Inferior parietal cortex (tissue), 1 donor: Measurements from ENCODE around the gene FAM193A.
"Not testable (repeated sequence)": the region's sequence is repeated elsewhere in the genome, so short reads cannot be mapped to it uniquely, and the experiment has no call there.

Source experiments
- DNase-seq: peaks from one replicate; pipeline ENCODE4 v3.0.0-alpha.2; 2016; ENCODE audit errors: extremely low spot score

Gene FAM193A

DNA sequence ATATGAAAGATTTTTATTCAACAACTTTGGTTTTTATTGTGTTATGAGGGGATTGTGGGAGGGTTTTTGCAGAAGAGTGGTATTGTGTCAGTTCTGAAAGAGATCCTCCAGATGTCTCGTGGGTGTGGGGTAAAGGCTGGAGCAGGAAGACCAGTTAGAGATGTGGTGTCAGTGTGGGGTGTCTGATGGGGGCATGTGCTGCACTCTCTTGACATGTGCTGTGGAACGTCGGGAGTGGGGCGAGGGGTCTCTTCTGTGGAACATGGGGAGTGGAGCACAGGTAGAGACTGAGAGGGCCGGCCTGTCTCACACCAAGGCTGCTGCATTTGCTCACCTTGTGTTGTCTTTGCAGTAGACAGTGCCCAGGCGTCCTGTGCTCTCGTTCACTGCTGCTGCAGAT, 37.6 kb downstream of the FAM193A start:
- DNase-seq, result no peak

- no peak for DNase-seq
These were observed 38.4 kb downstream of the FAM193A start for GRCh38 chr4:2574863-2575262.

DNA sequence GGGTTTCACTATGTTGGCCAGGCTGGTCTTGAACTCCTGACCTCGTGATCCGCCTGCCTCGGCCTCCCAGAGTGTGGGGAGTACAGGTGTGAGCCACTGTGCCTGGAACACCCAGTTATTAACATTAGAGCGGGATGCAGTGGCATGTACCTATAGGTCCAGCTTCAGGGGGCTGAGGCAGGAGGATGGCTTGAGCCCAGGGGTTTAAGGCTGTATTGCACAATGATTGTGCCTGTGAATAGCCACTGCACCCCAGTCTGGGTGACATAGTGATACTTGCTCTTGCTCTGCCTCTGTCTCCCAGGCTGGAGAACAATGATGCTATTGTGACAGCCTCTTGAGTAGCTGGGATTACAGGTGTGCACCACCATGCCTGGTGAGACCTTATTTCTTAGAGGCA, 39.8 kb downstream of the FAM193A start:
- no peak for DNase-seq

DNA sequence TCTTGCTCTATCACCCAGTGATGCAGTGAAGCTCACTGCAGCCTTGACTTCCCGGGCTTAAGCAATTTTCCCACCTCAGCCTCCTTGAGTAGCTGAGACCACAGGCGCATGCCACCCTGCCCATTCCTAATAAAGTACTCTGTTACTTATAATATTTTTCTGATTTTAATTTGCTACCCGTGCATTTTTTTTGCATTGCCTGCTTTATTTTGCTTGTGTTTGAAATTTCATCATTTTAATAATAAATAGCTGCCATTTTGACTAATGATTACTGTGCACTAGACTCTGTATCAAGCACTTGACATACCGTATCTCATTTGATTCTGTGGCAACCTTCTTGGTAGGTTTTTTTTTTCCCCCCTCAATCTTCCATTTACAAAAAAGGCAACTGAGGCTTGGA, 41.7 kb downstream of the FAM193A start:
- no peak for DNase-seq

DNA sequence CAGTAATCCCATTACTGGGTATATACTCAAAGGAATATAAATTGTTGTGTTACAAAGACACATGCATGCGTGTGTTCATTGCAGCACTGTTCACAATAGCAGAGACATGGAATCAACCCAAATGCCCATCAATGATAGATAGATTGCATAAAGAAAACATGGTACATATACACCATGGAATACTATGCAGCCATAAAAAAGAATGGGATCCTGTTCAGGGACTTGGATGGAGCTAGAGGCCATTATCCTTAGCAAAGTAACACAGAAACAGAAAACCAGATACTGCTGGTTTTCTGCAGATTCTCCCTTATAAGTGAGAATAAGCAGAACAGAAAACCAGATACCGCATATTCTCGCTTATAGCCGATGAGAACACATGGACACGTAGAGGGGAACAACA, 43.5 kb downstream of the FAM193A start:
- DNase-seq, result no peak

GRCh38 chr4:2583092-2583491, 46.6 kb downstream of the FAM193A start:
- no peak for DNase-seq

DNA sequence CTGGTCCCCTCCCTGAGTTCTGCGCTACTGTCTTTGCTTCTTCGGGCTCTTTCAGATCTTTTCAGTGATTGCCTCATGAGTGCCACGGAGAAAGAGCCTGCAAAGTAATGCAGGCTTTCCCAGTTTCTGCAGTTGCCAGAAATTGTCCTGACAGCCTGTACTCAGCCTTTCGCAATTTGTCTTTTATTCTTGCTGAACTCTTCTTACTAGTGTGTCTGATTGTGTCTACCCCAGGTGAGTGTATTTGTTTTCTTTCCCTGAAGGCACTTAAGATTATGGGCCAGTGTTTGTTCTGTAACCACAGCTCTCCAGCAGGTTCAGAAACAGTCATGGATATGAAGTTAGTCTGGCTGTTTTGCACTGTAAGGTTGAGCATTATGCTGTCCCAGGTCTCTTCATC, 47.1 kb downstream of the FAM193A start:
- no peak for DNase-seq

- no peak for DNase-seq
These were observed 50.1 kb downstream of the FAM193A start for GRCh38 chr4:2586502-2586901.

DNA sequence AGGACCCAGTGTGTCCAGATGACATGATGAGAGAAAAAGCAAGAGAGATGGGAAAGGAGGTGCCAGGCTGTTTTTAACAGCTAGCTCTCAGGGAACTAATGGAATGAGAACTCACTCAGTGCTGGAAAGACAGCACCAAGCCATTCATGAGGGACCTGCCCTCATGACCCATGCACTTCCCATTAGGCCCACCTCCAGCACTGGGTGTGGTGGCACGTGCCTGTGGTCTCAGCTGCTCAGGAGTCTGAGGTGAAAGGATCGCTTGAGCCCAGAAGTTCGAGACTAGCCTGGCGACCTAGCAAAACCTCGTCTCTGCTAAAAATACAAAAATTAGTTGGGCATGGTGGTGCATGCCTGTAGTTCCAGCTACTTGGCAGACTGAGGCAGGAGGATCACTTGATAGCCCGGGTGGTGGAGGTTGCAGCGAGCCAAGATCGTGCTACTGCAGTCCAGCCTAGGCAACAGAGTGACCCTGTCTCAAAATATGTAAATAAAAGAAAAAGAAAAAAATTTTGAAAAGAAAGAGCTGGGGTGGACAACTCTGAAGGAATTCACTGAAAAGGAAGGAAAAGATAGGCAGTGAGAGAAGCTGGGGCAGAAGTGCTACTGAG, 50.9 kb downstream of the FAM193A start:
- DNase-seq, result no peak

GRCh38 chr4:2588259-2588658, 51.8 kb downstream of the FAM193A start:
- no peak for DNase-seq

GRCh38 chr4:2591189-2591588, 54.7 kb downstream of the FAM193A start:
- no peak for DNase-seq

DNA sequence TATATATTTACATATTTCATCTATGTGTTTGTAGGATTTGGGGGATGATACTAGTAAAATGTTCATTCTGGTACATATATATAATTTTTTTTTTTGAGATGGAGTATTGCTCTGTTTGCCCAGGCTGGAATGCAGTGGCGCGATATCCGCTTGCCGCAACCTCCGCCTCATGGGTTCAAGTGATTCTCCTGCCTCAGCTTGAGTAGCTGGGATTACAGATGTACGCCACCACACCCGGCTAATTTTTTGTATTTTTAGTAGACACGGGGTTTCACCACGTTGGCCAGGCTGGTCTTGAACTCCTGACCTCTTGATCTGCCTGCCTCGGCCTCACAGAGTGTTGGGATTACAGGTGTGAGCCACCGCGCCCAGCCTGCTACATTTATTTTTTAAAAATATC, 55.6 kb downstream of the FAM193A start:
- DNase-seq, result not testable (repeated sequence)

DNA sequence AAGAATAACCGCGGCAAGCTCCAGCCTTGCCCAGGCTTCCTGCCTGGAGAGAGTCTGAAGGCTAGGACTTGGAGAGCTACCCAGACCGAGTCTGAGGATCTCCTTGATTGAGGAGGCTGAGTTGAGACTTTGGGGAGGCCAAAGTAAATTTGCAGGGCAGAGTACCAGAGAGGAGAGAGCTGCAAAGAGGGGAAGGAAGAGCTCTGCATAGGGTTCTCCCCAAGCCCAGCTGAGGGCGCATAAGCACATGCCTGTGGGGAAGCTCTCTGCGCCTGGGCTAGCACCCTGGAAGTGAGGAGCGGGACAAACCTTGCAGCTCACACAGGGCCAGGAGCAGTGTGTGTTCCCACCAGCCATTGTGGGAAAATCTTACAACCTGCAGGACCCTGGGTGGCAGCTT, 56.1 kb downstream of the FAM193A start:
- no peak for DNase-seq

DNA sequence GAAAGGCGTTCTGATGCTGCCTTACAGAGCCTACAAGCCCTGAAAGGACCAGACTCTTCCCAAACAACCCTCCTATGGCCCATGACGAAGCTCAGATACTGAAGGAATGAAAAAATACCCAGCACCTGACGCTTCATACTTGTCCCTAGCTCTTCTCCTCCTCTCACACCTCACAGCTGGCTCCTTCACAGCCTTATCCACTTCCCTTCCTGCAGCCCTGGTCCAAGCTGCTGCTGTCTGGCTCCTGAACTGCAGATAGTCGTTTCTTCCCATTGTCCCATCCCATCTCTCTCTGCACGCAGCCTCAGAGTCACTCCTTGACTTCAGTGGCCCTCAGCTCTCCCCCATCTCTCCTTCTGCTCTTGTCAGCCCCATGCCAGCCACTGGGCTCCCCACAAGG, 56.6 kb downstream of the FAM193A start:
- no peak for DNase-seq

DNA sequence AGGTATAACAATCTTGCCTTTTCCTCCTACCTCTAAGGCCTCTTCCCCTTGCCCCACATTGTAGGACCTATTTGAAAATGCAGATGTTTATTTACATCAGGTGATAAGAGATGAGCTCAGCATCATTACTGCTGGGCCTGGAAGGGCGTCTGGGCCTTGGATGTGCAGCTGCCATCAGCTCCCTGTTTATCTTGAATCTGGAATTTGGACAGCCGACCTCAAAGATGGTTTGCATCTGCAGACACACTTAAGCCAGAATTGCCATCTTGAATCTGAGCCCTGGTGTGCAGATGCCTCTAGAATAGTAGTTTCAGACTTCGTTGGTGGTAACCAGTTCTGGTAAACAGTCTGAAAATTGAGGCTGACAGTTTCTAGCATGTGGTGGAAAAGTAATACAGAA, 59.0 kb downstream of the FAM193A start:
- DNase-seq, result no peak

DNA sequence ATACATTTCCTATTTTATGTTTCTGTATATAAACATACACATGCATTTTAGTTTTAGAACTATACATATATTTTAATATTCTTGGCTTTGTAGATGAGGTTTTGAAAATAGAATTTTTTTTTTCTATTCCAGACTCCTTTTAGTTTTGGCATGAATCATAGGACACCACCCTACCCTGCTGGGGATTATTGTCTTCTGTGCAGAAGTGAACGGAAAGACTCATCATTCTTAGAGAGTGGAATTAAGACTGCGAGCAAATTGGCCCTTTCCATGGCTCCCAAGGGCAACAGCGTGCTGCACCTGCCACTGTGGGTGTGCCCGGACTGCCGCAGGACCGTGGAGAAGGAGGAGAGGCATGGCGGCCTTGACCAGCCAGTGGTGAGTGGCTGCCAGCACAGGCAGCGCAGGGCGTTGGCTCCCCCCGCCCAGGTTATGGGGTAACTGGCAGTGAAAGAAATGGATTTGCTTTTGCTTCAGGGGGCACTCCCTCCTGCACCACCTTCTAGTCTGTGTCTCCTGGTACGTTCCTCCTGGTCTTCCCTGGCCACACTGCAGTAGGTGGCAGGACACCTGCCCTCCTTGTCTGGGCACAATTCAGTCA, 59.6 kb downstream of the FAM193A start:
- no peak for DNase-seq

GRCh38 chr4:2596611-2597010, 60.2 kb downstream of the FAM193A start:
- DNase-seq, result no peak

GRCh38 chr4:2598511-2599303, 62.3 kb downstream of the FAM193A start:
- DNase-seq, result no peak

GRCh38 chr4:2599304-2599654, 62.8 kb downstream of the FAM193A start:
- no peak for DNase-seq

DNA sequence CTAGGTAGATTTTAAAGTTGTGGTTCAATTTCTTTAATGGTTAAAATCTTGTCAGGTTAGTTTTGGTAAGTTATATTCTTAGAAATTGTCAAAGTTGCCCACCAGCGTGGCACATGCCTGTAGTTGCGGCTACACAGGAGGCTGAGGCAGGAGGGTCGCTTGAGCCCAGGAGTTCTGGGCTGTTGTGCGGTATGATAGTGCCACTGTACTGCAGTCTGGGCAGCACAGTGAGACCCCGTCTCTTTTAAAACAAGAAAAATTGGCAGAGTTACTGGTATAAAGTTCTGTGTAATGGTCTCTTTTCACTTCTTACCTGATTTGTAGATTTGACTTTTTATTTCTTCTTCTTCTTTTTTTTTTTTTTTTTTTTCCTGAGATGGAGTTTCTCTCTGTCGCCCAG, 64.4 kb downstream of the FAM193A start:
- no peak for DNase-seq

- DNase-seq, result no peak
These were observed 68.2 kb downstream of the FAM193A start for GRCh38 chr4:2604614-2605013.

DNA sequence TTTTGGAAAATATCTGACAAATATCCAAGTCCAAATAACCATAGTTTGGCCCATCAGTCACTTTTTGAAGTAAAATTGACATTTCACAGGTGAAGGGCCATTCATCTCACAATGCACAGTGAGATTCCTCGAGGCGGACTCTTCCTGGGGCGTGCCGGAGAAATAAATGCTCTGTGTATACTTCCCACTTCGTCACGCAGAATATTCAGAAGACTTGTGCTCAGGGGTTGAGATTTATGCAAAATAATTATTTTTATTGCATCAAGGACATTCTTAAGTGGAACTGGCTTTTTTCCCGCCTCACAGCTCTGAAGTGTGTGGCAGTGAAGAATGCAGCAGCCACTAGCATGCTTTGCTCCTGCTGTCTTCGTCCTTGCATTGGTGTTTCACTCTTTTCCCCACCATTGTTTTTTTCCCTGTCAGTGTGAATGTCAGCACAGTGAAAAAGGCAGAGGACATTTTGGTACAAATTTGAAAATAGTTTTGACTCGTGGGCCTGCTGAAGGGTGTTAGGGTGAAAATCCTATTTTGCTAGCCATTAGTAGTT, 70.6 kb downstream of the FAM193A start:
- no peak for DNase-seq

DNA sequence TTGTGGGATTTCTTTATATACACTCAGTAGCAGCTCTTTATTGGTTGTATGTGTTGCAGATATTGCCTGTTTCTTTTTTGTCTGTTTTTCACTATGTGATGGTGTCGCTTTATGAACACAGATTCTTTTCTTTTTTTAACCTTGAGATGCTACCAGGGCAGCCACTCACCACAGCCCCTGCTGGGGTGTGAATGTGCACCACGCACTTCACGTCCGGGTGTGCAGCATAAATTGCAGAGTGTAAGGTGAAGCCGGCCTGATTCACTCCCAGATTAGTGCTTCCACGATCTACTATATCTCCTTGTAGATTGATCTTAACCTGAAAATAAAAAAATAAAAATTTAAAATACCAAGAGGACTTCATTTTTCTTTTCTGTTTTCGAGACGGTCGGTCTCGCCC, 71.4 kb downstream of the FAM193A start:
- no peak for DNase-seq
